KMS-11 (cell line): Measurements from ENCODE around the gene CEACAM4.

Source experiments
- H2AFZ ChIP-seq: fragments of 200-600 bp; sonication (generic); 2 replicates; pipeline ENCODE4 v1.6.1; 2016; ENCODE audit warnings: antibody characterized with exemption, mixed run types, low read depth
- H3K27ac ChIP-seq: fragments of 200-600 bp; sonication (generic); 2 replicates; pipeline ENCODE4 v1.6.1; 2016; ENCODE audit warnings: mild to moderate bottlenecking, mixed run types
- H3K27me3 ChIP-seq: fragments of 200-600 bp; sonication (generic); 2 replicates; pipeline ENCODE4 v1.6.1; 2017; ENCODE audit warnings: mild to moderate bottlenecking, low read depth, mixed run types, moderate library complexity; ENCODE audit not compliant: insufficient read depth
- H3K36me3 ChIP-seq: fragments of 200-600 bp; sonication (generic); 2 replicates; pipeline ENCODE4 v1.6.1; 2017; ENCODE audit warnings: mild to moderate bottlenecking, mixed run types; ENCODE audit not compliant: insufficient read depth
- H3K4me1 ChIP-seq: fragments of 200-600 bp; sonication (generic); 2 replicates; pipeline ENCODE4 v1.6.1; 2016; ENCODE audit warnings: mild to moderate bottlenecking, low read depth, mixed run types; ENCODE audit not compliant: poor library complexity, severe bottlenecking
- H3K4me2 ChIP-seq: fragments of 200-600 bp; sonication (generic); 2 replicates; pipeline ENCODE4 v1.7.0; 2016; ENCODE audit warnings: mild to moderate bottlenecking, mixed run types
- H3K4me3 ChIP-seq: fragments of 200-600 bp; sonication (generic); IDR thresholded peaks from 2 replicates; pipeline ENCODE4 v1.6.1; 2017; ENCODE audit warnings: low read depth, low read length, mixed read lengths; ENCODE audit not compliant: insufficient read depth
- H3K79me2 ChIP-seq: fragments of 200-600 bp; sonication (generic); 2 replicates; pipeline ENCODE4 v1.6.1; 2016; ENCODE audit warnings: low read depth, mixed run types; ENCODE audit not compliant: insufficient read depth
- H3K9ac ChIP-seq: fragments of 200-600 bp; sonication (generic); 2 replicates; pipeline ENCODE4 v1.6.1; 2016; ENCODE audit warnings: mild to moderate bottlenecking, mixed run types
- H4K20me1 ChIP-seq: fragments of 200-600 bp; sonication (generic); 2 replicates; pipeline ENCODE4 v1.6.1; 2016; ENCODE audit warnings: mild to moderate bottlenecking, mixed run types; ENCODE audit not compliant: insufficient read depth
- CTCF ChIP-seq: fragments of 200-600 bp; sonication (generic); conservative IDR thresholded peaks from 2 replicates; pipeline ENCODE4 v1.6.1; 2017; ENCODE audit warnings: low read depth, mild to moderate bottlenecking, antibody characterized with exemption, low read length, moderate library complexity, mixed read lengths

The CEACAM4 gene

GRCh38 chr19:41626877-41627276 lies at the start of gene CEACAM4:
Gene CEACAM4 (minus strand): TSS chr19:41627074. CDS start chr19:41626963, 111 bp downstream.
- no peak within 1 kb of the TSS for H3K9ac ChIP-seq

GRCh38 chr19:41671486-41671885 lies 44.6 kb upstream of the CEACAM4 start:
- no peaks in the 10 kb centered on the region for H3K36me3 ChIP-seq
- no peaks in the 10 kb centered on the region for H3K79me2 ChIP-seq
- TF ChIP-seq CTCF, result no peak
- H3K9ac ChIP-seq, result no peak overlapping the region
- peaks cover 15% of the 10 kb centered on the region; the same call in 1 of the 2 replicates for H3K27me3 ChIP-seq
- no peak overlapping the region for H3K27ac ChIP-seq
- H3K4me3 ChIP-seq, result no peak overlapping the region
- no peaks in the 10 kb centered on the region for H3K4me1 ChIP-seq
- no peaks in the 10 kb centered on the region for H4K20me1 ChIP-seq
- H2AFZ ChIP-seq, result no peak overlapping the region
- H3K4me2 ChIP-seq, result no peak overlapping the region

More at GRCh38 chr19:41626877-41627276, at the start of gene CEACAM4:
- Histone ChIP-seq H3K4me1 (no peaks in the 10 kb centered on the region), H3K27ac (no peak within 1 kb of the TSS), H3K27me3 (peaks cover 86% of the 10 kb centered on the region), H3K4me2 (no peak within 1 kb of the TSS), H3K79me2 (no peaks in the 10 kb centered on the region), H2AFZ (no peak within 1 kb of the TSS), H4K20me1 (no peaks in the 10 kb centered on the region), H3K4me3 (no peak within 1 kb of the TSS), H3K36me3 (no peaks in the 10 kb centered on the region)
- TF ChIP-seq CTCF, result no peak

GRCh38 chr19:41670755-41671154 lies 43.9 kb upstream of the CEACAM4 start:
- H3K27me3 ChIP-seq, result peaks cover 13% of the 10 kb centered on the region; the same call in 1 of the 2 replicates

GRCh38 chr19:41668315-41668714 lies 41.4 kb upstream of the CEACAM4 start:
- no peaks in the 10 kb centered on the region for H3K36me3 ChIP-seq
- H3K27me3 ChIP-seq, result peaks cover 13% of the 10 kb centered on the region; the same call in 1 of the 2 replicates
- H4K20me1 ChIP-seq, result no peaks in the 10 kb centered on the region
- H3K9ac ChIP-seq, result no peak overlapping the region
- no peak overlapping the region for H3K4me2 ChIP-seq
- H3K27ac ChIP-seq, result no peak overlapping the region
- no peaks in the 10 kb centered on the region for H3K79me2 ChIP-seq
- TF ChIP-seq CTCF, result no peak
- H2AFZ ChIP-seq, result no peak overlapping the region
- no peak overlapping the region for H3K4me3 ChIP-seq
- H3K4me1 ChIP-seq, result no peaks in the 10 kb centered on the region

More at GRCh38 chr19:41670755-41671154, 43.9 kb upstream of the CEACAM4 start:
- no peak overlapping the region for H3K27ac ChIP-seq
- H3K9ac ChIP-seq, result no peak overlapping the region
- H3K4me3 ChIP-seq, result no peak overlapping the region
- H3K79me2 ChIP-seq, result no peaks in the 10 kb centered on the region
- H4K20me1 ChIP-seq, result no peaks in the 10 kb centered on the region
- no peaks in the 10 kb centered on the region for H3K36me3 ChIP-seq
- no peak overlapping the region for H2AFZ ChIP-seq
- TF ChIP-seq CTCF, result no peak
- H3K4me2 ChIP-seq, result no peak overlapping the region
- no peaks in the 10 kb centered on the region for H3K4me1 ChIP-seq
